Non-pigmented ciliary epithelial cell (primary cell): ENCODE measurements around the gene YY1.

Source experiments
- DNase-seq: peaks from one replicate; pipeline ENCODE4 v3.0.0-alpha.2; 2010; ENCODE audit warnings: low read depth

The YY1 gene

GRCh38 chr14:100313464-100314230 is 74.7 kb downstream of the YY1 start:
- DNase-seq, result no peak

GRCh38 chr14:100314724-100315123 is 75.8 kb downstream of the YY1 start:
- no peak for DNase-seq

- no peak for DNase-seq
Observed at GRCh38 chr14:100317389-100317788, 78.4 kb downstream of the YY1 start.

- DNase-seq, result no peak
Observed at GRCh38 chr14:100317912-100318808, 79.2 kb downstream of the YY1 start.

- no peak for DNase-seq
Observed at GRCh38 chr14:100320157-100320856, 81.4 kb downstream of the YY1 start.

GRCh38 chr14:100321473-100322137 is 82.7 kb downstream of the YY1 start:
- no peak for DNase-seq

GRCh38 chr14:100322138-100322957 is 83.4 kb downstream of the YY1 start:
- no peak for DNase-seq

GRCh38 chr14:100323121-100323941 is 84.4 kb downstream of the YY1 start, which contains the start of gene SLC25A47:
Gene SLC25A47, plus strand, starts transcription at chr14:100323339. Its CDS starts 76 bp downstream, at chr14:100323415.
- DNase-seq, result no peak

- DNase-seq, result no peak
Observed at GRCh38 chr14:100323942-100324307, 85.0 kb downstream of the YY1 start.

GRCh38 chr14:100325231-100325632 is 86.3 kb downstream of the YY1 start:
- DNase-seq, result no peak

GRCh38 chr14:100325958-100326357 is 87.0 kb downstream of the YY1 start:
- DNase-seq, result no peak

GRCh38 chr14:100327128-100327527 is 88.2 kb downstream of the YY1 start:
- DNase-seq, result no peak

- no peak for DNase-seq
Observed at GRCh38 chr14:100328495-100329163, 89.7 kb downstream of the YY1 start.

- DNase-seq, result no peak
Observed at GRCh38 chr14:100329233-100330006, 90.5 kb downstream of the YY1 start.

GRCh38 chr14:100330007-100330344 is 91.0 kb downstream of the YY1 start:
- DNase-seq, result no peak

GRCh38 chr14:100330388-100330931 is 91.5 kb downstream of the YY1 start:
- DNase-seq, result no peak

- no peak for DNase-seq
Observed at GRCh38 chr14:100332071-100332639, 93.2 kb downstream of the YY1 start.
